ENCODE data around the gene SLC36A3.
"Not testable (repeated sequence)": the region's sequence is repeated elsewhere in the genome, so short reads cannot be mapped to it uniquely, and the experiment has no call there.

The SLC36A3 gene

GRCh38 chr5:151258816-151259215 is 44.8 kb downstream of the SLC36A3 start:
- no peak for DNase-seq (ENCODE audit: low read depth)

- no peak for DNase-seq (ENCODE audit: low read depth)
Measured at GRCh38 chr5:151258201-151258611, 45.4 kb downstream of the SLC36A3 start.

- peak; percentile 15 for DNase-seq (ENCODE audit: low read depth)
Measured at GRCh38 chr5:151257731-151258181, 45.8 kb downstream of the SLC36A3 start.

- no peak for DNase-seq (ENCODE audit: low read depth)
Measured at GRCh38 chr5:151255621-151256286, 47.8 kb downstream of the SLC36A3 start.

- not testable (repeated sequence) for DNase-seq (ENCODE audit: low read depth)
Measured at GRCh38 chr5:151254990-151255389, 48.6 kb downstream of the SLC36A3 start.

GRCh38 chr5:151254556-151254955 is 49.0 kb downstream of the SLC36A3 start:
- no peak for DNase-seq (ENCODE audit: low read depth)

- DNase-seq (ENCODE audit: low read depth): no peak
Measured at GRCh38 chr5:151253605-151253950, 50.0 kb downstream of the SLC36A3 start.

GRCh38 chr5:151252762-151253604 is 50.6 kb downstream of the SLC36A3 start, which contains the start of gene GM2A:
Gene GM2A (plus strand): TSS chr5:151253185. CDS start chr5:151253217, 32 bp downstream.
- DNase-seq (ENCODE audit: low read depth): peak; percentile 99

- DNase-seq (ENCODE audit: low read depth): no peak
Measured at GRCh38 chr5:151251621-151252020, 51.9 kb downstream of the SLC36A3 start.

- DNase-seq (ENCODE audit: low read depth): no peak
Measured at GRCh38 chr5:151251001-151251551, 52.5 kb downstream of the SLC36A3 start.

GRCh38 chr5:151250346-151251000 is 53.1 kb downstream of the SLC36A3 start:
- DNase-seq (ENCODE audit: low read depth): no peak

GRCh38 chr5:151249281-151249680 is 54.3 kb downstream of the SLC36A3 start:
- no peak for DNase-seq (ENCODE audit: low read depth)

- no peak for DNase-seq (ENCODE audit: low read depth)
Measured at GRCh38 chr5:151248651-151249050, 54.9 kb downstream of the SLC36A3 start.

GRCh38 chr5:151245680-151246219 is 57.8 kb downstream of the SLC36A3 start:
- no peak for DNase-seq (ENCODE audit: low read depth)

GRCh38 chr5:151244206-151244605 is 59.4 kb downstream of the SLC36A3 start:
- DNase-seq (ENCODE audit: low read depth): no peak

- DNase-seq (ENCODE audit: low read depth): no peak
Measured at GRCh38 chr5:151243564-151243963, 60.0 kb downstream of the SLC36A3 start.

GRCh38 chr5:151243127-151243526 is 60.4 kb downstream of the SLC36A3 start:
- no peak for DNase-seq (ENCODE audit: low read depth)

- no peak for DNase-seq (ENCODE audit: low read depth)
Measured at GRCh38 chr5:151240924-151241635, 62.5 kb downstream of the SLC36A3 start.

GRCh38 chr5:151240268-151240835 is 63.2 kb downstream of the SLC36A3 start:
- DNase-seq (ENCODE audit: low read depth): not testable (repeated sequence)

- DNase-seq (ENCODE audit: low read depth): peak; percentile 69
Measured at GRCh38 chr5:151239237-151239861, 64.2 kb downstream of the SLC36A3 start.

- no peak for DNase-seq (ENCODE audit: low read depth)
Measured at GRCh38 chr5:151238303-151238741, 65.2 kb downstream of the SLC36A3 start.
